H1 (cell line): ENCODE measurements around the gene PCNP. TPM values are rescaled to one million over a fixed set of nuclear protein-coding genes. Genes with fewer than 3 reads are reported as not detected.

Experiments used
- HDAC2 ChIP-seq, 2 experiments: fragments of 300-600 bp in 1 of 2; sonication (generic) in 1 of 2; IDR thresholded peaks; 2 replicates each; pipeline ENCODE4 v1.6.1; 2011 to 2012; ENCODE audit warnings: low read depth in 2 of 2, low read length in 2 of 2, mild to moderate bottlenecking in 2 of 2, moderate library complexity in 2 of 2, borderline replicate concordance in 1 of 2, inconsistent platforms in 1 of 2
- PHF8 ChIP-seq: fragments of 200-600 bp; sonication (generic); conservative IDR thresholded peaks from 2 replicates; pipeline ENCODE4 v1.7.1; 2012; ENCODE audit warnings: low read depth, mild to moderate bottlenecking, inconsistent platforms, low read length, moderate library complexity
- TCF12 ChIP-seq: IDR thresholded peaks from 2 replicates; pipeline ENCODE4 v1.6.1; 2011; ENCODE audit warnings: low read depth, mild to moderate bottlenecking, low read length
- polyA plus RNA-seq, 7 experiments: library from polyadenylated mRNA; depleted of rRNA in 3 of 7; stranded (reverse) in 5 of 7; unstranded in 2 of 7; fragments of >200 nt in 5 of 7; fragments of 200-250 nt in 2 of 7; gene quantifications; 1 replicate in 5 of 7; 2 replicates in 1 of 7; 4 replicates in 1 of 7; pipeline versions ENCODE4 v1.2.1 to v1.2.3, GENCODE V29; 2011 to 2013; ENCODE audit warnings: missing spikeins in 2 of 7, mixed read lengths in 2 of 7
- total RNA-seq: library from RNA; stranded (reverse); fragmentation: NEBNext Ultra II Directional; extraction: Animal tissue kit (Norgen Biotek cat#: 25700); gene quantifications from 2 replicates; pipeline ENCODE4 v1.2.1, GENCODE V29; 2021

The PCNP gene
- total and polyA plus RNA-seq, 2 of the 8 experiments (the other 6 are each of a cell fraction or from before 2014, with no cell fraction given) = 29.1 to 192 TPM

DNA sequence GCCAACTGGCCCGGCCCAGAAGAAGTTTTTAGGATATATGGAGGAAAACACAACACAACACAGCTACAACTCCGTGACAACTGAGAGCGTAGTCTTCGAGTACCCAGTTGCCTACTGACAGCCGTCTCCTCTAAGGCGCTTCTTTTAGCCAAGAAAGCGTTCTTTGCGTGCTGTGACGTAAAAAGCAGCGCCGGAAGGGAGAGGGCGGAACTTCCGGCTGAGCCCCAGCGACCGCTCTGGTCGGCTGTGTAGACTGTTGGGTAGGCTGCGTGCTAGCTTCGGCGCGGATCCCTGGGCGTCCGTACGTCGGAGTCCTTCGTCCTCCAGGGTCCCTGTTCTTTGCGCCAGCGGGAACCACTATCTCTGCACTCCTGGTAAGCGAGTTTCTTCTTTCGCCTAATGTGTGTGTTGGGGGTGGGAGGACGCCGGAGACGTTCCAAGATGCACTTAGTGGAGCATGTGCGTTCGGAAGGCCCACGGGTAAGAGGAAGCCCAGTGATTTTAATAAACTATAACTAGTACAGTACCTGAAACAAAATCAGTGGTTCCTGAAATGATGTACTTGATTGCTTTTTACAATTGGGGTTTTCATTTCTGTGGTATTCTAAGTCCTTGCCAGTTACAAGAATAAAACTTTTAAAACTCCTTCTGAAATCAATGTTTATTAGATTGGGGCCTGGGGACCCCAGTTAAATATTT, 12.2 kb upstream of the PCNP start, which contains the start of gene TRMT10C (continued):
- TF ChIP-seq PHF8 (peak; percentile 84; the same call in 1 of the 2 replicates), TCF12 (no peak), HDAC2 (IDR thresholded peaks at IDR 0.05; ENCODE audit: borderline replicate concordance in 1 of 2, low read depth in 2 of 2, low read length in 2 of 2) (no peak)
